ENCODE data around the gene NEK10. TPM values are rescaled to one million over a fixed set of nuclear protein-coding genes. Genes with fewer than 3 reads are reported as not detected.

NEK10 gene
- total and polyA plus RNA-seq, 2 of the 4 experiments (the other 2 are of a cell fraction) = 2.2 to 6.6 TPM

DNA sequence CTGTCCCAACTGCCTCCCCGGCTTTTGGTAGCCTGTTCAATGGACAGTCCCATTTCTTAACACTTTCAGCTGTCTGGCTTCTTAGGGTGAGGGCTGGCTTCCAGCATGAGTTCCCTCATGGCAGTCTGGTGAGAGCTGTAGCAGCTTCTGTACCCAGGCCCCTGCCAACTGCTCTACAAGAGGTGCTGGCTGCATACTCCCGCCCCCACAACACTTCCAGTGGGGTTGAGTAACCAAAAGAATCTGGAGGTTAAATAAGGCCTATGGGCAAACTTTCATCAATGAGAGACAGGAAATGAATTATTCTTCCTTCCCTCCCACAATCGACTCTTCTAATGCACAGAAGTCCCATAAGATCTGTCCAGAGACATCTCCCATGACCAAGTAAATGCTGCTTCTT is 145.0 kb downstream of the NEK10 start:
- Histone ChIP-seq H2AFZ (replicated peaks; ENCODE audit: low read length, poor library complexity) (no peak overlapping the region), H3K23ac (ENCODE audit: low read depth, low read length) (no peak overlapping the region), H2AK9ac (replicated peaks; ENCODE audit: low read depth, low read length, poor library complexity) (no peak overlapping the region), H3K4me1 (ENCODE audit: control insufficient read depth, insufficient read depth, low read length) (peaks cover 2% of the 10 kb centered on the region; the same call in 1 of the 2 replicates), H3K9me3 (ENCODE audit: control insufficient read depth, insufficient read depth, low read length) (no peaks in the 10 kb centered on the region; the same call in 1 of the 2 replicates), H3K79me1 (ENCODE audit: low read depth in 1 of 2, low read length in 2 of 2) (no peaks in the 10 kb centered on the region), H2BK5ac (ENCODE audit: low read depth, low read length, poor library complexity, severe bottlenecking) (no peak overlapping the region), H3K4ac (ENCODE audit: low read depth, low read length) (no peak overlapping the region), H3K56ac (ENCODE audit: extremely low read depth, insufficient read depth, low read length) (no peak overlapping the region), H2AK5ac (ENCODE audit: low read depth, low read length) (no peak overlapping the region), H4K91ac (ENCODE audit: insufficient read depth, low read depth, low read length) (no peak overlapping the region), H3K14ac (replicated peaks; ENCODE audit: low read depth, low read length) (no peak overlapping the region), H4K20me1 (ENCODE audit: insufficient read depth, low read length) (no peaks in the 10 kb centered on the region), H4K8ac (ENCODE audit: low read depth in 2 of 2, low read length in 2 of 2) (no peak overlapping the region), H2BK15ac (ENCODE audit: low read depth, low read length) (no peak overlapping the region), H3K9ac (ENCODE audit: low read depth, low read length) (no peak overlapping the region), H4K5ac (ENCODE audit: low read depth, low read length) (no peak overlapping the region), H3K27ac (ENCODE audit: insufficient read depth, low read length) (no peak overlapping the region), H3K36me3 (ENCODE audit: control insufficient read depth, insufficient read depth, low read length) (no peaks in the 10 kb centered on the region), H2BK120ac (ENCODE audit: low read depth, low read length) (no peak overlapping the region), H3K9me1 (ENCODE audit: insufficient read depth, low read length) (no peaks in the 10 kb centered on the region), H3K4me2 (ENCODE audit: low read depth, low read length) (no peak overlapping the region), H2BK20ac (ENCODE audit: low read depth, low read length) (no peak overlapping the region), H3K18ac (ENCODE audit: low read depth, low read length) (no peak overlapping the region), H3K27me3 (ENCODE audit: control insufficient read depth, insufficient read depth, low read length) (no peaks in the 10 kb centered on the region), H3K4me3 (ENCODE audit: insufficient read depth, low read depth, low read length) (no peak overlapping the region)
- dilution Hi-C loops (cut with HindIII; ENCODE audit: low sequenced_read_pairs, unreplicated experiment) (no loop called here), intact Hi-C loops (cut with micrococcal nuclease) (no loop called here), in situ Hi-C loops (cut with MboI; ENCODE audit: low sequenced_read_pairs) (no loop called here)
- no CpG with 5 or more reads among the region's 3 CpGs for WGBS, 2 experiments (ENCODE audit: extremely low coverage in 2 of 2, insufficient read length in 1 of 2)
- no TSS peak for BruUV-seq (replicated peaks)
- TF ChIP-seq MXI1 (IDR thresholded peaks at IDR 0.05; ENCODE audit: borderline replicate concordance, low read depth, low read length) (no peak), BHLHE40 (IDR thresholded peaks at IDR 0.05; ENCODE audit: low read depth, low read length) (no peak), POLR2A (IDR thresholded peaks at IDR 0.05; ENCODE audit: low read depth, low read length) (no peak), NFE2L2 (IDR thresholded peaks at IDR 0.05; ENCODE audit: low read depth, low read length) (no peak), CTCF (conservative IDR thresholded peaks at IDR 0.05; ENCODE audit: low read depth, low read length) (no peak), RAD21 (IDR thresholded peaks at IDR 0.05; ENCODE audit: low read length) (no peak), FOS (IDR thresholded peaks at IDR 0.05; ENCODE audit: low read depth, low read length) (no peak), CEBPB (IDR thresholded peaks at IDR 0.05; ENCODE audit: low read depth, low read length) (no peak), RCOR1 (IDR thresholded peaks at IDR 0.05; ENCODE audit: insufficient replicate concordance, low read length) (no peak), MAFK (IDR thresholded peaks at IDR 0.05; ENCODE audit: low read depth, low read length) (no peak), RFX5 (IDR thresholded peaks at IDR 0.05; ENCODE audit: low read depth, low read length) (no peak)
- TF ChIP-seq, protein P1, sequence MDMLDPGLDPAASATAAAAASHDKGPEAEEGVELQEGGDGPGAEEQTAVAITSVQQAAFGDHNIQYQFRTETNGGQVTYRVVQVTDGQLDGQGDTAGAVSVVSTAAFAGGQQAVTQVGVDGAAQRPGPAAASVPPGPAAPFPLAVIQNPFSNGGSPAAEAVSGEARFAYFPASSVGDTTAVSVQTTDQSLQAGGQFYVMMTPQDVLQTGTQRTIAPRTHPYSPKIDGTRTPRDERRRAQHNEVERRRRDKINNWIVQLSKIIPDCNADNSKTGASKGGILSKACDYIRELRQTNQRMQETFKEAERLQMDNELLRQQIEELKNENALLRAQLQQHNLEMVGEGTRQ (IDR thresholded peaks at IDR 0.05; ENCODE audit: low read depth, low read length) = no peak
- TF ChIP-seq, protein P2, sequence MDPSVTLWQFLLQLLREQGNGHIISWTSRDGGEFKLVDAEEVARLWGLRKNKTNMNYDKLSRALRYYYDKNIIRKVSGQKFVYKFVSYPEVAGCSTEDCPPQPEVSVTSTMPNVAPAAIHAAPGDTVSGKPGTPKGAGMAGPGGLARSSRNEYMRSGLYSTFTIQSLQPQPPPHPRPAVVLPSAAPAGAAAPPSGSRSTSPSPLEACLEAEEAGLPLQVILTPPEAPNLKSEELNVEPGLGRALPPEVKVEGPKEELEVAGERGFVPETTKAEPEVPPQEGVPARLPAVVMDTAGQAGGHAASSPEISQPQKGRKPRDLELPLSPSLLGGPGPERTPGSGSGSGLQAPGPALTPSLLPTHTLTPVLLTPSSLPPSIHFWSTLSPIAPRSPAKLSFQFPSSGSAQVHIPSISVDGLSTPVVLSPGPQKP (IDR thresholded peaks at IDR 0.05; ENCODE audit: borderline replicate concordance, low read depth, low read length) = no peak
- DNase-seq (peak; percentile 17), ATAC-seq (ENCODE audit: low read depth) (peak; percentile 63)
- ChIA-PET CTCF (no interaction called here), POLR2A (ENCODE audit: unreplicated experiment) (no interaction called here)
